H1 (cell line): ENCODE measurements around the gene ZSWIM4. TPM values are rescaled to one million over a fixed set of nuclear protein-coding genes. Genes with fewer than 3 reads are reported as not detected.

Experiments used
- CTCF ChIA-PET: fragments of 300-600 bp; sonication (Branson Sonifier 250); formaldehyde crosslinking; loops from one replicate; lab custom pipeline; 2021; ENCODE audit not compliant: partially characterized antibody; lab: Charles Lee
- POLR2A ChIA-PET: fragments of 300-600 bp; sonication (Branson Sonifier 250); formaldehyde crosslinking; loops from one replicate; lab custom pipeline; 2021; ENCODE audit warnings: inconsistent platforms; ENCODE audit not compliant: partially characterized antibody; lab: Charles Lee
- DNase-seq, 2 experiments: peaks; one replicate each; pipeline versions ENCODE4 v3.0.0 to v3.0.0-alpha.2; 2010 to 2022; ENCODE audit warnings: low spot score in 2 of 2, low read depth in 1 of 2, mixed read lengths in 1 of 2
- FAIRE-seq: peaks from 2 replicates; lab custom pipeline; 2011; peaks lifted over from hg19 to GRCh38; lab: Jason Lieb, UNC
- H2AFZ ChIP-seq: 2 replicates; pipeline ENCODE4 v1.8.1; 2012; ENCODE audit warnings: low read length, inconsistent platforms
- H2AK5ac ChIP-seq: 2 replicates; pipeline ENCODE4 v1.6.1; 2013; ENCODE audit warnings: low read depth, low read length
- H2BK120ac ChIP-seq: replicated peaks from 2 replicates; pipeline ENCODE3; 2013; ENCODE audit warnings: low read depth, low read length, inconsistent platforms
- H2BK12ac ChIP-seq: 2 replicates; pipeline ENCODE4 v1.6.1; 2013; ENCODE audit warnings: low read depth, low read length
- H2BK15ac ChIP-seq: 2 replicates; pipeline ENCODE4 v1.6.1; 2013; ENCODE audit warnings: low read length
- H2BK20ac ChIP-seq: 2 replicates; pipeline ENCODE4 v1.6.1; 2013; ENCODE audit warnings: low read length
- H2BK5ac ChIP-seq: 2 replicates; pipeline ENCODE4 v1.6.1; 2013; ENCODE audit warnings: low read depth, low read length
- H3K14ac ChIP-seq: 2 replicates; pipeline ENCODE4 v1.6.1; 2013; ENCODE audit warnings: inconsistent platforms; ENCODE audit not compliant: insufficient read length
- H3K18ac ChIP-seq: 2 replicates; pipeline ENCODE4 v1.6.1; 2013; ENCODE audit warnings: low read length; ENCODE audit errors: extremely low read depth
- H3K23ac ChIP-seq: 2 replicates; pipeline ENCODE4 v1.6.1; 2013; ENCODE audit warnings: inconsistent platforms; ENCODE audit not compliant: insufficient read length
- H3K23me2 ChIP-seq: 2 replicates; pipeline ENCODE4 v1.6.1; 2013; ENCODE audit warnings: low read depth, low read length
- H3K27ac ChIP-seq: 2 replicates; pipeline ENCODE4 v1.6.1; 2011; ENCODE audit warnings: low read depth, low read length, inconsistent platforms
- H3K27me3 ChIP-seq, 4 experiments: replicated peaks in 1 of 4; 1 replicate in 1 of 4; 2 replicates in 3 of 4; pipeline versions ENCODE4 v1.6.1 to v1.8.1; 2011 to 2013; ENCODE audit warnings: low read length in 3 of 4, mild to moderate bottlenecking in 3 of 4, inconsistent platforms in 2 of 4, mixed read lengths in 2 of 4, moderate library complexity in 1 of 4; ENCODE audit not compliant: control insufficient read depth in 3 of 4, insufficient read depth in 3 of 4; ENCODE audit errors: extremely low read depth in 1 of 4
- H3K36me3 ChIP-seq, 4 experiments: 2 replicates each; pipeline versions ENCODE4 v1.6.1 to v1.8.1; 2011 to 2013; ENCODE audit warnings: mild to moderate bottlenecking in 4 of 4, low read length in 3 of 4, moderate library complexity in 2 of 4, control low read depth in 1 of 4, inconsistent platforms in 1 of 4; ENCODE audit not compliant: insufficient read depth in 4 of 4, control insufficient read depth in 2 of 4
- H3K4ac ChIP-seq: replicated peaks from 2 replicates; pipeline ENCODE3; 2013; ENCODE audit warnings: low read length, low read depth, mixed read lengths, inconsistent platforms; ENCODE audit not compliant: insufficient read length
- H3K4me1 ChIP-seq, 4 experiments: replicated peaks in 1 of 4; 1 replicate in 1 of 4; 2 replicates in 3 of 4; pipeline versions ENCODE4 v1.6.1 to v1.8.1; 2011 to 2013; ENCODE audit warnings: low read length in 3 of 4, inconsistent platforms in 2 of 4, mixed read lengths in 1 of 4; ENCODE audit not compliant: insufficient read depth in 4 of 4, control insufficient read depth in 3 of 4
- H3K4me2 ChIP-seq, 2 experiments: 2 replicates each; pipeline versions ENCODE4 v1.6.1 to v1.8.1; 2011 to 2013; ENCODE audit warnings: low read depth in 2 of 2, low read length in 2 of 2, control low read depth in 1 of 2, inconsistent platforms in 1 of 2, mild to moderate bottlenecking in 1 of 2; ENCODE audit not compliant: insufficient read depth in 1 of 2
- H3K4me3 ChIP-seq, 4 experiments: fragments of 200-600, 300-600 bp in 1 of 4; sonication (generic), shearing (Covaris generic), sonication (Bioruptor Twin) in 1 of 4; 2 replicates each; pipeline versions ENCODE4 v1.5.1 to v1.8.1; 2011 to 2016; ENCODE audit warnings: low read length in 4 of 4, low read depth in 3 of 4, control low read depth in 2 of 4, inconsistent platforms in 2 of 4, mild to moderate bottlenecking in 2 of 4, mixed read lengths in 1 of 4, moderate library complexity in 1 of 4; ENCODE audit not compliant: insufficient read depth in 2 of 4; ENCODE audit errors: extremely low read depth in 1 of 4
- H3K56ac ChIP-seq: replicated peaks from 2 replicates; pipeline ENCODE3; 2013; ENCODE audit warnings: low read depth, mild to moderate bottlenecking, mixed read lengths, low read length, inconsistent platforms; ENCODE audit not compliant: insufficient read length
- H3K79me1 ChIP-seq: 2 replicates; pipeline ENCODE4 v1.6.1; 2013; ENCODE audit warnings: low read depth, low read length, control low read depth
- H3K79me2 ChIP-seq, 2 experiments: 2 replicates each; pipeline versions ENCODE4 v1.6.1 to v1.8.1; 2012 to 2013; ENCODE audit warnings: low read length in 2 of 2, mild to moderate bottlenecking in 2 of 2, inconsistent platforms in 1 of 2; ENCODE audit not compliant: insufficient read depth in 2 of 2, control insufficient read depth in 1 of 2
- H3K9ac ChIP-seq, 4 experiments: replicated peaks in 1 of 4; 1 replicate in 1 of 4; 2 replicates in 3 of 4; pipeline versions ENCODE4 v1.6.1 to v1.8.1; 2011 to 2013; ENCODE audit warnings: low read depth in 3 of 4, low read length in 3 of 4, control low read depth in 2 of 4, mild to moderate bottlenecking in 2 of 4, moderate library complexity in 2 of 4, inconsistent platforms in 1 of 4; ENCODE audit errors: extremely low read depth in 1 of 4
- H3K9me3 ChIP-seq, 2 experiments: 2 replicates each; pipeline versions ENCODE4 v1.6.1 to v1.8.1; 2012 to 2013; ENCODE audit warnings: mild to moderate bottlenecking in 2 of 2, moderate library complexity in 2 of 2, control low read depth in 1 of 2, inconsistent platforms in 1 of 2, low read depth in 1 of 2, low read length in 1 of 2, mixed read lengths in 1 of 2; ENCODE audit not compliant: insufficient read depth in 2 of 2
- H4K20me1 ChIP-seq, 2 experiments: replicated peaks in 1 of 2; 2 replicates each; pipeline versions ENCODE3 to v1.8.1; 2011 to 2013; ENCODE audit warnings: inconsistent platforms in 2 of 2, low read length in 2 of 2, mild to moderate bottlenecking in 1 of 2; ENCODE audit not compliant: insufficient read depth in 2 of 2, control insufficient read depth in 1 of 2
- H4K5ac ChIP-seq: 2 replicates; pipeline ENCODE4 v1.6.1; 2013; ENCODE audit warnings: low read length, low read depth, mixed read lengths, inconsistent platforms; ENCODE audit not compliant: insufficient read length
- H4K8ac ChIP-seq: 2 replicates; pipeline ENCODE4 v1.8.0; 2013; ENCODE audit warnings: mild to moderate bottlenecking, moderate library complexity, low read length, inconsistent platforms; ENCODE audit not compliant: insufficient read depth; ENCODE audit errors: extremely low read depth
- H4K91ac ChIP-seq: replicated peaks from 2 replicates; pipeline ENCODE3; 2013; ENCODE audit warnings: low read length, mixed read lengths, inconsistent platforms; ENCODE audit not compliant: insufficient read length
- CBX8 ChIP-seq: fragments of 300-800, 300-1000 bp; sonication (generic); IDR thresholded peaks from 2 replicates; pipeline ENCODE4 v1.7.1; 2016; ENCODE audit warnings: low read depth, low read length, borderline replicate concordance
- HDAC2 ChIP-seq, 2 experiments: fragments of 300-600 bp in 1 of 2; sonication (generic) in 1 of 2; IDR thresholded peaks; 2 replicates each; pipeline ENCODE4 v1.6.1; 2011 to 2012; ENCODE audit warnings: low read depth in 2 of 2, low read length in 2 of 2, mild to moderate bottlenecking in 2 of 2, moderate library complexity in 2 of 2, borderline replicate concordance in 1 of 2, inconsistent platforms in 1 of 2
- JUND ChIP-seq: IDR thresholded peaks from 2 replicates; pipeline ENCODE4 v1.6.1; 2011; ENCODE audit warnings: mild to moderate bottlenecking, improper control_type of control experiment, low read length
- KDM5A ChIP-seq: fragments of 200-600 bp; IDR thresholded peaks from 2 replicates; pipeline ENCODE4 v1.7.1; 2012; ENCODE audit warnings: mild to moderate bottlenecking, low read length, inconsistent platforms, mixed read lengths
- MAFK ChIP-seq: IDR thresholded peaks from 2 replicates; pipeline ENCODE4 v1.6.1; 2012; ENCODE audit warnings: low read depth, mild to moderate bottlenecking, improper control_type of control experiment, low read length
- NRF1 ChIP-seq: IDR thresholded peaks from 2 replicates; pipeline ENCODE4 v1.6.1; 2011; ENCODE audit warnings: mild to moderate bottlenecking, low read depth, low read length, improper control_type of control experiment
- SIRT6 ChIP-seq: IDR thresholded peaks from one replicate; pipeline ENCODE4 v1.7.1; 2012; ENCODE audit warnings: low read length, inconsistent platforms
- SRF ChIP-seq: IDR thresholded peaks from 2 replicates; pipeline ENCODE4 v1.6.1; 2011; ENCODE audit warnings: mild to moderate bottlenecking, low read depth, low read length, moderate library complexity
- SUZ12 ChIP-seq: fragments of 200-600 bp; sonication (generic); IDR thresholded peaks from 2 replicates; pipeline ENCODE4 v1.6.1; 2012; ENCODE audit warnings: mild to moderate bottlenecking, inconsistent platforms, low read length, moderate library complexity, mixed read lengths
- TAF7 ChIP-seq: optimal IDR thresholded peaks from 2 replicates; pipeline ENCODE3; 2011; ENCODE audit warnings: low read depth, mild to moderate bottlenecking, inconsistent platforms, low read length, moderate library complexity, borderline replicate concordance
- whole genome bisulfite sequencing, 2 experiments: shearing (Covaris generic) in 1 of 2; methylation state at CpG; one replicate each; pipeline versions ENCODE4 v1.1.6 to v1.1.7; 2013 to 2015; ENCODE audit warnings: low lambda C conversion rate in 2 of 2, mixed read lengths in 2 of 2, inconsistent platforms in 1 of 2, low coverage in 1 of 2, missing lambda C conversion rate in 1 of 2; ENCODE audit not compliant: insufficient replicate concordance in 2 of 2, insufficient coverage in 1 of 2, insufficient read length in 1 of 2; ENCODE audit errors: extremely low coverage in 1 of 2, missing lambda C conversion rate in 1 of 2; 5-methylcytosine and 5-hydroxymethylcytosine counted together
- polyA plus RNA-seq, 7 experiments: library from polyadenylated mRNA; depleted of rRNA in 3 of 7; stranded (reverse) in 5 of 7; unstranded in 2 of 7; fragments of >200 nt in 5 of 7; fragments of 200-250 nt in 2 of 7; gene quantifications; 1 replicate in 5 of 7; 2 replicates in 1 of 7; 4 replicates in 1 of 7; pipeline versions ENCODE4 v1.2.1 to v1.2.3, GENCODE V29; 2011 to 2013; ENCODE audit warnings: missing spikeins in 2 of 7, mixed read lengths in 2 of 7
- total RNA-seq: library from RNA; stranded (reverse); fragmentation: NEBNext Ultra II Directional; extraction: Animal tissue kit (Norgen Biotek cat#: 25700); gene quantifications from 2 replicates; pipeline ENCODE4 v1.2.1, GENCODE V29; 2021
- TF ChIP-seq, protein P1 (sequence below): IDR thresholded peaks from 2 replicates; pipeline ENCODE4 v1.6.1; 2011; ENCODE audit warnings: low read length, improper control_type of control experiment

Gene ZSWIM4
- total and polyA plus RNA-seq, 2 of the 8 experiments (the other 6 are each of a cell fraction or from before 2014, with no cell fraction given) = 12.2 to 31.1 TPM

- peak overlapping the region; percentile 83; the same call in 1 of the 2 replicates for H2BK5ac ChIP-seq
- no peaks in the 10 kb centered on the region for H3K79me2 ChIP-seq
- no peak for TF ChIP-seq SIRT6
- no peak for TF ChIP-seq NRF1
- TF ChIP-seq MAFK = no peak
- TF ChIP-seq HDAC2 (IDR thresholded peaks at IDR 0.05; ENCODE audit: borderline replicate concordance in 1 of 2, low read depth in 2 of 2, low read length in 2 of 2) = no peak
- TF ChIP-seq KDM5A = no peak
- TF ChIP-seq, protein P1, sequence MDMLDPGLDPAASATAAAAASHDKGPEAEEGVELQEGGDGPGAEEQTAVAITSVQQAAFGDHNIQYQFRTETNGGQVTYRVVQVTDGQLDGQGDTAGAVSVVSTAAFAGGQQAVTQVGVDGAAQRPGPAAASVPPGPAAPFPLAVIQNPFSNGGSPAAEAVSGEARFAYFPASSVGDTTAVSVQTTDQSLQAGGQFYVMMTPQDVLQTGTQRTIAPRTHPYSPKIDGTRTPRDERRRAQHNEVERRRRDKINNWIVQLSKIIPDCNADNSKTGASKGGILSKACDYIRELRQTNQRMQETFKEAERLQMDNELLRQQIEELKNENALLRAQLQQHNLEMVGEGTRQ = no peak
- TF ChIP-seq SRF = no peak
- no peak for TF ChIP-seq TAF7
- no peak for TF ChIP-seq SUZ12
- no peak for TF ChIP-seq JUND
- TF ChIP-seq CBX8 = no peak
- no peak overlapping the region; a peak in 1 of 7 replicates for H3K9ac ChIP-seq
- peak overlapping the region; percentile 1 to 67; a peak in 3 of 4 replicates for H3K4me2 ChIP-seq
- H3K23ac ChIP-seq = no peak overlapping the region
- H2AFZ ChIP-seq = peak overlapping the region; percentile 44; the same call in 1 of the 2 replicates
- H3K23me2 ChIP-seq = no peaks in the 10 kb centered on the region
- ChIA-PET CTCF (interaction anchor here (0.7 to 7.0 kb wide), 20 partner anchors 9 to 221 kb away, joined by 3 to 70 read pairs (median 8); a partner anchor contains a TSS), POLR2A (interaction anchor here (0.6 to 4.7 kb wide), 10 partner anchors 13 to 709 kb away, joined by 3 to 62 read pairs (median 6); partner anchors contain the start of gene C19orf53)
- H2BK15ac ChIP-seq = peak overlapping the region; percentile 97; the same call in 1 of the 2 replicates
- peak overlapping the region; percentile 65 for H3K4ac ChIP-seq
- H3K27ac ChIP-seq = no peak overlapping the region
- H3K14ac ChIP-seq = no peak overlapping the region
- peaks cover 11 to 26% (median 19%) of the 10 kb centered on the region in 4 experiments for H3K27me3 ChIP-seq
- H2AK5ac ChIP-seq = peak overlapping the region; percentile 79; the same call in 1 of the 2 replicates
- H2BK20ac ChIP-seq = 0 out of 2 replicates have a peak overlapping the region, but pooled peaks have one; percentile 72
- H3K9me3 ChIP-seq = no peaks in the 10 kb centered on the region
- peaks cover 1 to 2% of the 10 kb centered on the region in 2 experiments for H4K20me1 ChIP-seq
- H3K18ac ChIP-seq = no peak overlapping the region
- H2BK12ac ChIP-seq = peak overlapping the region; percentile 55
- FAIRE-seq = no peak
- H3K4me3 ChIP-seq = peak overlapping the region in 1 of 4 experiments; percentile 60; a peak in 3 of 8 replicates
- H4K8ac ChIP-seq = peak overlapping the region; percentile 83
- H4K5ac ChIP-seq = peak overlapping the region; percentile 34
- H3K4me1 ChIP-seq = peaks cover 4 to 7% (median 5%) of the 10 kb centered on the region in 4 experiments; a peak in 6 of 7 replicates
- WGBS, 2 experiments = 90% methylated on average over 11 of the region's 11 CpGs; no CpG with 5 or more reads in 1 of the 2 experiments
- peak overlapping the region; percentile 73 for H4K91ac ChIP-seq
- no peaks in the 10 kb centered on the region for H3K79me1 ChIP-seq
- no peaks in the 10 kb centered on the region for H3K36me3 ChIP-seq
- peak overlapping the region; percentile 79 for H2BK120ac ChIP-seq
- no peak for DNase-seq
- no peak overlapping the region for H3K56ac ChIP-seq
Measured at GRCh38 chr19:13861392-13861713, 66.1 kb downstream of the ZSWIM4 start.
